ACC112 (cell line): ENCODE data around the gene RPL31.

Experiments
- H2AFZ ChIP-seq: fragments of 200-600 bp; sonication (generic); one replicate; pipeline ENCODE4 v1.6.0; 2017; ENCODE audit warnings: antibody characterized with exemption, low read length; ENCODE audit not compliant: unreplicated experiment
- H3K27ac ChIP-seq: fragments of 200-600 bp; sonication (generic); 2 replicates; pipeline ENCODE4 v1.5.1; 2014; ENCODE audit warnings: low read depth, mild to moderate bottlenecking, antibody characterized with exemption, low read length, moderate library complexity
- H3K27me3 ChIP-seq: fragments of 200-600 bp; sonication (generic); 2 replicates; pipeline ENCODE4 v1.6.1; 2014; ENCODE audit warnings: mild to moderate bottlenecking, antibody characterized with exemption, low read length, moderate library complexity, mixed read lengths; ENCODE audit not compliant: insufficient read depth
- H3K36me3 ChIP-seq: fragments of 200-600 bp; sonication (generic); 2 replicates; pipeline ENCODE4 v1.6.1; 2016; ENCODE audit warnings: mild to moderate bottlenecking, antibody characterized with exemption, low read length, moderate library complexity, mixed read lengths; ENCODE audit not compliant: insufficient read depth
- H3K4me1 ChIP-seq: fragments of 200-600 bp; sonication (generic); one replicate; pipeline ENCODE4 v1.6.1; 2016; ENCODE audit warnings: low read length, mixed read lengths; ENCODE audit not compliant: insufficient read depth, unreplicated experiment, control insufficient read depth
- H3K4me3 ChIP-seq: fragments of 200-600 bp; sonication (generic); 2 replicates; pipeline ENCODE4 v1.5.1; 2014; ENCODE audit warnings: mild to moderate bottlenecking, low read depth, low read length
- H3K79me2 ChIP-seq: fragments of 200-600 bp; sonication (generic); one replicate; pipeline ENCODE4 v1.6.0; 2016; ENCODE audit warnings: low read length; ENCODE audit not compliant: control insufficient read depth, unreplicated experiment, insufficient read depth

The RPL31 gene

DNA sequence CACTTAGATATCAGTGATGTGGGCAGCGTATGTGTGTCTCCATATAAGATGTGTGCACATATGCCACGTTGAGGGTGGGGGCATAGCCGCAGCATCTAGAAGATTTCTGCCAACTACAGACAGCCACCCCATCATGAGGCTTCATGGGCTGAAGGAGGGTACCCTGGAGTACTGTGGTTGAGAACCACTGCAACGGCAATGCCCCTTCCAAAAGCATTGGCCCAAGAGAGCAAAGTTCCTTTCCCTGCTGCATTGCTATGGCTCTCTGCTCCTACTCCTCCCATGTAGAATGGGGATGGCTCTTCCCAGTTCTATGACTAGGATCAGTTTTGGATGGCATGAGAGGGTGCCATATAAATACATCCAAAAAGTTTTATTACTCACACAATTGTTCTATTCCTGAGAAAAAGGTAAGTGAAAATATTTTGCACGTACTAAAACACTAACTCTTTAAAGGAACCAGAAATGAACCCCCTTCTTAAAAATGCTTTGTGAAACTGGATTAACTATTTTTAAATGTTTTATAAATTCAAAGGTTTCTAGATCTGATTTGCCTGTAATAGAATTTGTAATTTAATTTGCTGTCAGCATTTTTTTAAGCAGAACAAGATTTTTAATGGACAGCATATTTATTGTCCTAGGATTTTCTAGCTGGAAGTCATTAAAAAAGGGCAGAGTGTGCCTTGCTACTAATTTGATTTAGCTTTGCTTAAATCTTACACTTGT, 4.4 kb upstream of the RPL31 start:
- H3K4me3 ChIP-seq, result no peak overlapping the region
- no peaks in the 10 kb centered on the region for H3K4me1 ChIP-seq
- no peak overlapping the region for H3K27ac ChIP-seq
- peaks cover 2% of the 10 kb centered on the region; the same call in 1 of the 2 replicates for H3K36me3 ChIP-seq
- peaks cover 6% of the 10 kb centered on the region for H3K79me2 ChIP-seq
- no peak overlapping the region for H2AFZ ChIP-seq
- no peaks in the 10 kb centered on the region for H3K27me3 ChIP-seq

DNA sequence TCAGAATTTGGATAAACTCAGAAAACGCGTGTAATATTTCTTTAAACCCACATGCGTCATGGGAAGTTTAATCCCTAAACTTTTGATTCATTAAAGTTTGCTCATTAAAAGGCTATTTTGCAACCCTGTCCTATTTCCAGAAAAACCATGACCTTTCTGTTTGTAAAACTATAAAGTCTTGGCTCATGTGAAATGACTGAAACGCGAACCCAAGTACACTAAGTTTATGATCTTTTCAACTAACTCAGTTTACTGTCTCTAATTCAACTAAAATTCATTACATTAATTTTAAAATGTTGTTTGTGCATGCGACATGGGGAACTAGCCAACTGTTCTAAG, 3.9 kb upstream of the RPL31 start:
- Histone ChIP-seq H3K36me3 (peaks cover 7% of the 10 kb centered on the region), H3K79me2 (peaks cover 11% of the 10 kb centered on the region), H3K4me1 (no peaks in the 10 kb centered on the region), H2AFZ (no peak overlapping the region), H3K4me3 (no peak overlapping the region), H3K27ac (no peak overlapping the region), H3K27me3 (no peaks in the 10 kb centered on the region)

DNA sequence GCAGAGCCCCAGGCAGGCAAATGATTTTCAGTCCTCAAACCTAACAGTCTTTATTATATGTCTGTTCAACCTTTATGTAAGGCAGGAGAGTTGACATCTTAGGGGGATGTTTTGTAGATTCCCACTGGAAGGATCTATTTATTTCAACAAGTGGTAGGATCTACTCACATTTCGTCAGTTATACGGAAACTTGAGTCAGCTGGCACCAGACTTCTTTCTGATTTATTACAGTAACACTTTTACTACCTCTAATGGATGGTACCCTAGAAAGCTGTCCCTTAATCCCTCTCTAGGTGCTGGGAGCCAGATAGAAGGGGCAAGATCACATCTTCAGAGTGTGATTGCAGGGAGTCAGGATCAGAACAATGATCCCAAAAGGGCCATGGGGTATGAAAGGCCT, 2.1 kb upstream of the RPL31 start:
- Histone ChIP-seq H2AFZ (no peak overlapping the region), H3K4me3 (no peak overlapping the region), H3K27ac (no peak overlapping the region), H3K36me3 (peaks cover 25% of the 10 kb centered on the region), H3K4me1 (peaks cover 16% of the 10 kb centered on the region), H3K79me2 (peaks cover 29% of the 10 kb centered on the region), H3K27me3 (no peaks in the 10 kb centered on the region)

- Histone ChIP-seq H3K79me2 (peaks cover 46% of the 10 kb centered on the region), H3K4me3 (peak overlapping the region; percentile 83), H3K4me1 (peaks cover 22% of the 10 kb centered on the region), H3K27ac (peak overlapping the region; percentile 80), H3K36me3 (peaks cover 52% of the 10 kb centered on the region), H2AFZ (peak overlapping the region; percentile 62), H3K27me3 (no peaks in the 10 kb centered on the region)
Measured at GRCh38 chr2:101002562-101003277, 631 bp downstream of the RPL31 start.

DNA sequence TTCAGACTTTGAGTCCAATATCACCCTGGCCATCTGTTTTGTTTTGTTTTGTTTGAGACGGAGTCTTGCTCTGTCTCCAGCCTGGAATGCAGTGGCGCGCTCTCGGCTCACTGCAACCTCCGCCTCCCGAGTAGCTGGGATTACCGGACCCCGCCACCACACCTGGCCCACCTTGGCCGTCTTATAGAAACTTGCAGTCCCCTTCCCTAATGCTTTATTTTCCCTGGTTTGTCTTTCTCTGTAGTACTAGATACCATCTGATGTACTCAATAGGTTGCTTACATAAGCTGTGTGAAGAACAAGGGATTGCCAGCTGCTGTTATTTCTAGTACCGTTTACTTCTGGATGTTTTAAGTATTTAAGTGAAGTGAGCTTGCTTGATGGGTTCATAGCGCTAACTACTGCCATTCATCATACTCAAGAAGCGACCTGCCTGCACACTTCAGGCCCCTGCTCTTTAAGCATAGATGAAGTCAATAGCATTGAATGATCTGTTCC, 1.2 kb downstream of the RPL31 start:
- H3K27me3 ChIP-seq, result no peaks in the 10 kb centered on the region
- peaks cover 58% of the 10 kb centered on the region for H3K36me3 ChIP-seq
- peaks cover 49% of the 10 kb centered on the region for H3K79me2 ChIP-seq
- peak overlapping the region; percentile 83 for H3K4me3 ChIP-seq
- H3K27ac ChIP-seq, result peak overlapping the region; percentile 80
- H3K4me1 ChIP-seq, result peaks cover 25% of the 10 kb centered on the region
- no peak overlapping the region for H2AFZ ChIP-seq

DNA sequence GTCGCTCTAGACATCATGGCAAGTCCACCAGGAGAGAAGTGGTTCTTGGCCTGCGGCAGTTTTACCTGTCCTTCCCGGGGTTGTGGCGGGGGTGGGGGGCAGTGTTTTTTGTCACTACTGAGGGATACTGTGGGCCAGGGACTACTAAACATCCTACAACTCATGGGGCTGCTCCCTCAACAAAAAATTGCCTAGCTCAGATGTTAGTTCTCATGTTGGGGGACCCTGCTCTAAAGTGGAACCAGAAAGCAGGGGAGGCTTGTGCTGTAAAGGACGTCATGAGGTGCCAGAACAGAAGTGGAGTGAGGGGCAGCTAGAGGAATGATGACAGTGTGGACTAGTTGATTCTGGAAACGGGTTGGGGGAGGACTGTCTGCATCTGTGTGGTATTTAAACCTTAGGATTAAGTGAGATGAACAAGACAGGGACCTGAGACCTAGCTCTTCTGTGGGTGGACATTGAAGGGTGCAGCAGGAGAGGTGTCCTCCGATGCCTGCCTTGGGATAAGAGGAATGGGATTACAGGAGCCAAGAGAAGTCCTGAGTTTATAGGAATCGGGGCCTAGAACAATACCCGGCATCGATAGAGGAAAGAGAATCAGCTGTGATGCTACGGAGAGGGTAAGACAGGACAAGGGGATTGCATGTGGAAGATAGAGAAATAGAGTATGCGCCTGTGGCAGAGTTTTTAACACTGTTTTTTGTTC, 2.7 kb downstream of the RPL31 start:
- Histone ChIP-seq H3K27me3 (no peaks in the 10 kb centered on the region), H3K4me3 (peak overlapping the region; percentile 83), H3K27ac (peak overlapping the region; percentile 21; the same call in 1 of the 2 replicates), H2AFZ (no peak overlapping the region), H3K36me3 (peaks cover 64% of the 10 kb centered on the region), H3K4me1 (peaks cover 25% of the 10 kb centered on the region), H3K79me2 (peaks cover 49% of the 10 kb centered on the region)

GRCh38 chr2:101006065-101006715, 4.1 kb downstream of the RPL31 start:
- H3K27me3 ChIP-seq, result no peaks in the 10 kb centered on the region
- peaks cover 66% of the 10 kb centered on the region for H3K36me3 ChIP-seq
- H3K27ac ChIP-seq, result 0 out of 2 replicates have a peak overlapping the region, but pooled peaks have one; percentile 13
- H2AFZ ChIP-seq, result no peak overlapping the region
- peaks cover 25% of the 10 kb centered on the region for H3K4me1 ChIP-seq
- 0 out of 2 replicates have a peak overlapping the region, but pooled peaks have one; percentile 7 for H3K4me3 ChIP-seq
- H3K79me2 ChIP-seq, result peaks cover 49% of the 10 kb centered on the region

- H3K79me2 ChIP-seq, result peaks cover 43% of the 10 kb centered on the region
- no peak overlapping the region for H3K4me3 ChIP-seq
- H3K4me1 ChIP-seq, result peaks cover 25% of the 10 kb centered on the region
- H3K27ac ChIP-seq, result no peak overlapping the region
- H3K27me3 ChIP-seq, result no peaks in the 10 kb centered on the region
- H3K36me3 ChIP-seq, result peaks cover 65% of the 10 kb centered on the region
- H2AFZ ChIP-seq, result no peak overlapping the region
Measured at GRCh38 chr2:101007415-101008345, 5.6 kb downstream of the RPL31 start.

GRCh38 chr2:101011152-101011551, 9.1 kb downstream of the RPL31 start:
- Histone ChIP-seq H3K27me3 (no peaks in the 10 kb centered on the region), H3K36me3 (peaks cover 52% of the 10 kb centered on the region), H3K4me3 (no peak overlapping the region), H2AFZ (no peak overlapping the region), H3K4me1 (peaks cover 3% of the 10 kb centered on the region), H3K27ac (peak overlapping the region; percentile 14; the same call in 1 of the 2 replicates), H3K79me2 (peaks cover 9% of the 10 kb centered on the region)
